HL-60 (cell line): Measurements from ENCODE around the gene UBTD2.

ENCODE experiments used
- DNase-seq, 2 experiments: peaks; one replicate each; pipeline ENCODE4 v3.0.0-alpha.2; 2010 to 2020; ENCODE audit warnings: low read depth in 1 of 2, low spot score in 1 of 2
- H3K27ac ChIP-seq: fragments of 250-450 bp; sonication (Bioruptor Pico); replicated peaks from 2 replicates; pipeline ENCODE4 v1.5.1; 2020; ENCODE audit warnings: mild to moderate bottlenecking, moderate library complexity
- H3K27me3 ChIP-seq: fragments of 250-450 bp; sonication (Bioruptor Pico); 2 replicates; pipeline ENCODE4 v1.5.1; 2021; ENCODE audit warnings: mild to moderate bottlenecking, moderate library complexity; ENCODE audit not compliant: insufficient read depth, poor library complexity, severe bottlenecking
- H3K4me3 ChIP-seq: replicated peaks from 2 replicates; pipeline ENCODE4 v1.5.1; 2011; ENCODE audit warnings: mild to moderate bottlenecking, control low read depth, low read length; ENCODE audit not compliant: insufficient read depth
- GABPA ChIP-seq: IDR thresholded peaks from 2 replicates; pipeline ENCODE4 v1.6.1; 2012; ENCODE audit warnings: low read depth
- POLR2AphosphoS5 ChIP-seq: IDR thresholded peaks from 2 replicates; pipeline ENCODE4 v1.6.1; 2012; ENCODE audit warnings: low read depth
- REST ChIP-seq: IDR thresholded peaks from 2 replicates; pipeline ENCODE4 v1.6.1; 2012; ENCODE audit warnings: low read depth; ENCODE audit not compliant: insufficient replicate concordance
- SPI1 ChIP-seq: IDR thresholded peaks from 2 replicates; pipeline ENCODE4 v1.6.1; 2012; ENCODE audit warnings: low read depth, mild to moderate bottlenecking, borderline replicate concordance
- TF ChIP-seq, protein P1 (sequence below): IDR thresholded peaks from one replicate; pipeline ENCODE4 v1.5.1; 2011; ENCODE audit warnings: low read length, control low read depth, inconsistent platforms; ENCODE audit not compliant: insufficient read depth

Gene UBTD2

DNA sequence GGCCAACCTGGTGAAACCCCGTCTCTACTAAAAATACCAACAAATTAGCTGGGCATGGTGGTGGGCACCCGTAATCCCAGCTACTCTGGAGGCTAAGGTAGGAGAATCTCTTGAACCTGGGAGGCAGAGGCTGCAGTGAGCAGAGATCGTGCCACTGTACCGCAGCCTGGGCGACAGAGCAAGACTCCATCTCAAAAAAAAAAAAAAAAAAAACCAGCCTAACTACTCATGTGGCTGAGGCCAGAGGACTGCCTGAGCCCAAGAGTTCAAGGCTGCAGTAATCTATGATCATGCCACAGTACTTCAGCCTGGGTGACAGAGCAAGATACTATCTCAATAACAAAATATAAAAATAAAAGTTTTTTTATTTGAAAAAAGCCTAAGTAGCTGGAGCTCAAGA is 3.2 kb downstream of the UBTD2 start:
- Histone ChIP-seq H3K27me3 (peaks cover 8% of the 10 kb centered on the region), H3K27ac (no peak overlapping the region), H3K4me3 (no peak overlapping the region)
- TF ChIP-seq POLR2AphosphoS5, result no peak
- no peak for TF ChIP-seq GABPA
- TF ChIP-seq SPI1, result no peak
- TF ChIP-seq, protein P1, sequence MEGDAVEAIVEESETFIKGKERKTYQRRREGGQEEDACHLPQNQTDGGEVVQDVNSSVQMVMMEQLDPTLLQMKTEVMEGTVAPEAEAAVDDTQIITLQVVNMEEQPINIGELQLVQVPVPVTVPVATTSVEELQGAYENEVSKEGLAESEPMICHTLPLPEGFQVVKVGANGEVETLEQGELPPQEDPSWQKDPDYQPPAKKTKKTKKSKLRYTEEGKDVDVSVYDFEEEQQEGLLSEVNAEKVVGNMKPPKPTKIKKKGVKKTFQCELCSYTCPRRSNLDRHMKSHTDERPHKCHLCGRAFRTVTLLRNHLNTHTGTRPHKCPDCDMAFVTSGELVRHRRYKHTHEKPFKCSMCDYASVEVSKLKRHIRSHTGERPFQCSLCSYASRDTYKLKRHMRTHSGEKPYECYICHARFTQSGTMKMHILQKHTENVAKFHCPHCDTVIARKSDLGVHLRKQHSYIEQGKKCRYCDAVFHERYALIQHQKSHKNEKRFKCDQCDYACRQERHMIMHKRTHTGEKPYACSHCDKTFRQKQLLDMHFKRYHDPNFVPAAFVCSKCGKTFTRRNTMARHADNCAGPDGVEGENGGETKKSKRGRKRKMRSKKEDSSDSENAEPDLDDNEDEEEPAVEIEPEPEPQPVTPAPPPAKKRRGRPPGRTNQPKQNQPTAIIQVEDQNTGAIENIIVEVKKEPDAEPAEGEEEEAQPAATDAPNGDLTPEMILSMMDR, result no peak
- TF ChIP-seq REST, result no peak
- no peak for DNase-seq

- H3K4me3 ChIP-seq, result no peak overlapping the region
These were observed 5.2 kb downstream of the UBTD2 start for GRCh38 chr5:172278356-172278755.

GRCh38 chr5:172276214-172276613 is 7.3 kb downstream of the UBTD2 start:
- Histone ChIP-seq H3K27me3 (no peaks in the 10 kb centered on the region), H3K4me3 (no peak overlapping the region), H3K27ac (no peak overlapping the region)
- TF ChIP-seq GABPA, result no peak
- TF ChIP-seq, protein P1, result no peak
- no peak for TF ChIP-seq POLR2AphosphoS5
- no peak for TF ChIP-seq SPI1
- no peak for TF ChIP-seq REST
- DNase-seq, result no peak

More at GRCh38 chr5:172278356-172278755, 5.2 kb downstream of the UBTD2 start:
- TF ChIP-seq REST (no peak), POLR2AphosphoS5 (no peak), SPI1 (no peak), GABPA (no peak)
- TF ChIP-seq, protein P1, result no peak
- H3K27me3 ChIP-seq, result no peaks in the 10 kb centered on the region
- H3K27ac ChIP-seq, result no peak overlapping the region
- no peak for DNase-seq
